Measurements from ENCODE around the gene CHRNB1. TPM values are rescaled to one million over a fixed set of nuclear protein-coding genes. Genes with fewer than 3 reads are reported as not detected.

The CHRNB1 gene
- total and polyA plus RNA-seq, 2 of the 8 experiments (the other 6 are each of a cell fraction or from before 2014, with no cell fraction given) = 14.1 to 28.2 TPM

GRCh38 chr17:7409716-7410115 lies 35.1 kb upstream of the CHRNB1 start:
- peaks cover 13% of the 10 kb centered on the region; the same call in 1 of the 2 replicates for H3K23me2 ChIP-seq (ENCODE audit: low read depth, low read length)
- H2BK12ac ChIP-seq (ENCODE audit: low read depth, low read length) = no peak overlapping the region
- no peak overlapping the region for H2BK15ac ChIP-seq (ENCODE audit: low read length)
- no peak overlapping the region for H3K4ac ChIP-seq (replicated peaks; ENCODE audit: insufficient read length, low read depth, low read length)
- peaks cover 0 to 20% of the 10 kb centered on the region in 2 experiments for H4K20me1 ChIP-seq (replicated peaks in 1 of 2; ENCODE audit: control insufficient read depth in 1 of 2, insufficient read depth in 2 of 2, low read length in 2 of 2)
- no peak overlapping the region for H4K8ac ChIP-seq (ENCODE audit: extremely low read depth, insufficient read depth, low read length)
- H4K91ac ChIP-seq (replicated peaks; ENCODE audit: insufficient read length, low read length) = no peak overlapping the region
- H2BK120ac ChIP-seq (replicated peaks; ENCODE audit: low read depth, low read length) = no peak overlapping the region
- H3K79me1 ChIP-seq (ENCODE audit: low read depth, low read length) = peaks cover 4% of the 10 kb centered on the region; the same call in 1 of the 2 replicates
- H2AK5ac ChIP-seq (ENCODE audit: low read depth, low read length) = no peak overlapping the region
- DNase-seq (ENCODE audit: low read depth in 1 of 2, low spot score in 2 of 2) = no peak
- FAIRE-seq = no peak
- H2BK5ac ChIP-seq (ENCODE audit: low read depth, low read length) = no peak overlapping the region
- peaks cover 2 to 24% (median 17%) of the 10 kb centered on the region in 4 experiments; a peak in 5 of 8 replicates for H3K36me3 ChIP-seq (ENCODE audit: control insufficient read depth in 2 of 4, insufficient read depth in 4 of 4, low read length in 3 of 4)
- H3K4me1 ChIP-seq (replicated peaks in 1 of 4; ENCODE audit: control insufficient read depth in 3 of 4, insufficient read depth in 4 of 4, low read length in 3 of 4) = peaks cover 0 to 19% (median 11%) of the 10 kb centered on the region in 4 experiments; a peak in 5 of 7 replicates
- WGBS, 2 experiments (ENCODE audit: extremely low coverage in 1 of 2, insufficient coverage in 1 of 2, insufficient read length in 1 of 2, insufficient replicate concordance in 2 of 2, low coverage in 1 of 2, low lambda C conversion rate in 2 of 2, missing lambda C conversion rate in 1 of 2) = 94% methylated on average over 6 of the region's 6 CpGs; no CpG with 5 or more reads in 1 of the 2 experiments
- peaks cover 0 to 5% of the 10 kb centered on the region in 2 experiments; a peak in 1 of 4 replicates for H3K79me2 ChIP-seq (ENCODE audit: control insufficient read depth in 1 of 2, insufficient read depth in 2 of 2, low read length in 2 of 2)
- H3K4me2 ChIP-seq (ENCODE audit: insufficient read depth in 1 of 2, low read depth in 2 of 2, low read length in 2 of 2) = no peak overlapping the region
- H3K4me3 ChIP-seq (ENCODE audit: extremely low read depth in 1 of 4, insufficient read depth in 2 of 4, low read depth in 3 of 4, low read length in 4 of 4) = no peak overlapping the region
- CTCF ChIA-PET (ENCODE audit: partially characterized antibody) = interaction anchor here (1.2 to 1.6 kb wide), 2 partner anchors 26 to 54 kb away, joined by 3 to 4 read pairs; no protein-coding TSS in a partner anchor
- POLR2A ChIA-PET (ENCODE audit: partially characterized antibody) = interaction anchor here (0.9 to 8.2 kb wide), 9 partner anchors 10 to 176 kb away, joined by 3 to 66 read pairs (median 3); partner anchors contain the start of genes FGF11, POLR2A, TMEM102 and TNK1
- no peak overlapping the region for H3K23ac ChIP-seq (ENCODE audit: insufficient read length)
- H3K14ac ChIP-seq (ENCODE audit: insufficient read length) = no peak overlapping the region
- no peaks in the 10 kb centered on the region for H3K9me3 ChIP-seq (ENCODE audit: insufficient read depth in 2 of 2, low read depth in 1 of 2, low read length in 1 of 2)
- H4K5ac ChIP-seq (ENCODE audit: insufficient read length, low read depth, low read length) = no peak overlapping the region
- H2AFZ ChIP-seq (ENCODE audit: low read length) = no peak overlapping the region
- H3K56ac ChIP-seq (replicated peaks; ENCODE audit: insufficient read length, low read depth, low read length) = no peak overlapping the region
- no peak overlapping the region for H3K9ac ChIP-seq (replicated peaks in 1 of 4; ENCODE audit: extremely low read depth in 1 of 4, low read depth in 3 of 4, low read length in 3 of 4)
- no peak overlapping the region for H3K27ac ChIP-seq (ENCODE audit: low read depth, low read length)
- no peaks in the 10 kb centered on the region; a peak in 1 of 7 replicates for H3K27me3 ChIP-seq (replicated peaks in 1 of 4; ENCODE audit: control insufficient read depth in 3 of 4, extremely low read depth in 1 of 4, insufficient read depth in 3 of 4, low read length in 3 of 4)
- no peak overlapping the region for H2BK20ac ChIP-seq (ENCODE audit: low read length)
- no peak overlapping the region for H3K18ac ChIP-seq (ENCODE audit: extremely low read depth, low read length)
- no peak for TF ChIP-seq CTCF (IDR thresholded peaks at IDR 0.05; ENCODE audit: control extremely low read depth in 1 of 3, insufficient read depth in 1 of 3, low read depth in 1 of 3, low read length in 3 of 3)
- TF ChIP-seq POU5F1 (IDR thresholded peaks at IDR 0.05; ENCODE audit: low read depth, low read length) = no peak
- TF ChIP-seq SIRT6 (IDR thresholded peaks at IDR 0.05; ENCODE audit: low read length) = no peak
- no peak for TF ChIP-seq JUN (IDR thresholded peaks at IDR 0.05; ENCODE audit: low read depth, low read length)
- TF ChIP-seq CBX5 (IDR thresholded peaks at IDR 0.05; ENCODE audit: low read depth, low read length) = no peak
- no peak for TF ChIP-seq SUZ12 (IDR thresholded peaks at IDR 0.05; ENCODE audit: low read length)
- no peak for TF ChIP-seq MAX (IDR thresholded peaks at IDR 0.05)
- no peak for TF ChIP-seq MAFK (IDR thresholded peaks at IDR 0.05; ENCODE audit: low read depth, low read length)
- TF ChIP-seq E2F6 (IDR thresholded peaks at IDR 0.05) = no peak
- TF ChIP-seq GTF2F1 (IDR thresholded peaks at IDR 0.05; ENCODE audit: borderline replicate concordance, low read depth, low read length) = no peak
